ENCODE results near the gene UBE2O. TPM values are rescaled to one million over a fixed set of nuclear protein-coding genes. Genes with fewer than 3 reads are reported as not detected.
"Not testable (repeated sequence)": the region's sequence is repeated elsewhere in the genome, so short reads cannot be mapped to it uniquely, and the experiment has no call there.

Gene UBE2O
- total RNA-seq, 3 donors from 2014 or later: 16.2 to 25.0 (median 19.0) TPM

DNA sequence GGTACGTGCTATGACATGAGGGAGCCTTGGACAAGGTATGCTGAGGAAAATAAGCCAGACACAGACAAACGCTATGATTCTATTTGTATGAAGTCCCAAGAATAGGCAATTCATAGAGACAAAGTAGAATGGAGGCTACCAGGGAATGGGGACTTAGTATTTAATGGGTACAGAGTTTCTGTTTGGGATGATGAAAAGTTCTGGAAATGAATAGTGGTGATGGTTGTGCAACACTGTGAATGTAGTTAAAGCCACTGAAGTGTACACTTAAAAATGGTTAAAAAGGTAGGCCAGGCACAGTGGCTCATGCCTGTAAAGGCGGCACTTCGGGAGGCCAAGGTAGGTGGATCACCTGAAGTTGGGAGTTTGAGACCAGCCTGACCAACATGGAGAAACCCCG is 102.5 kb downstream of the UBE2O start:
- intact Hi-C loops (cut with DNase I, micrococcal nuclease): no loop called here
- H3K9me3 ChIP-seq: no peaks in the 10 kb centered on the region
- peaks cover 17% of the 10 kb centered on the region for H3K4me1 ChIP-seq (ENCODE audit: low read depth)
- TF ChIP-seq, protein P1, sequence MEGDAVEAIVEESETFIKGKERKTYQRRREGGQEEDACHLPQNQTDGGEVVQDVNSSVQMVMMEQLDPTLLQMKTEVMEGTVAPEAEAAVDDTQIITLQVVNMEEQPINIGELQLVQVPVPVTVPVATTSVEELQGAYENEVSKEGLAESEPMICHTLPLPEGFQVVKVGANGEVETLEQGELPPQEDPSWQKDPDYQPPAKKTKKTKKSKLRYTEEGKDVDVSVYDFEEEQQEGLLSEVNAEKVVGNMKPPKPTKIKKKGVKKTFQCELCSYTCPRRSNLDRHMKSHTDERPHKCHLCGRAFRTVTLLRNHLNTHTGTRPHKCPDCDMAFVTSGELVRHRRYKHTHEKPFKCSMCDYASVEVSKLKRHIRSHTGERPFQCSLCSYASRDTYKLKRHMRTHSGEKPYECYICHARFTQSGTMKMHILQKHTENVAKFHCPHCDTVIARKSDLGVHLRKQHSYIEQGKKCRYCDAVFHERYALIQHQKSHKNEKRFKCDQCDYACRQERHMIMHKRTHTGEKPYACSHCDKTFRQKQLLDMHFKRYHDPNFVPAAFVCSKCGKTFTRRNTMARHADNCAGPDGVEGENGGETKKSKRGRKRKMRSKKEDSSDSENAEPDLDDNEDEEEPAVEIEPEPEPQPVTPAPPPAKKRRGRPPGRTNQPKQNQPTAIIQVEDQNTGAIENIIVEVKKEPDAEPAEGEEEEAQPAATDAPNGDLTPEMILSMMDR (IDR thresholded peaks at IDR 0.05): no peak
- no peak overlapping the region for H3K4me3 ChIP-seq
- no peaks in the 10 kb centered on the region for H3K36me3 ChIP-seq (ENCODE audit: low read depth)
- ATAC-seq: no peak
- no peak for DNase-seq

DNA sequence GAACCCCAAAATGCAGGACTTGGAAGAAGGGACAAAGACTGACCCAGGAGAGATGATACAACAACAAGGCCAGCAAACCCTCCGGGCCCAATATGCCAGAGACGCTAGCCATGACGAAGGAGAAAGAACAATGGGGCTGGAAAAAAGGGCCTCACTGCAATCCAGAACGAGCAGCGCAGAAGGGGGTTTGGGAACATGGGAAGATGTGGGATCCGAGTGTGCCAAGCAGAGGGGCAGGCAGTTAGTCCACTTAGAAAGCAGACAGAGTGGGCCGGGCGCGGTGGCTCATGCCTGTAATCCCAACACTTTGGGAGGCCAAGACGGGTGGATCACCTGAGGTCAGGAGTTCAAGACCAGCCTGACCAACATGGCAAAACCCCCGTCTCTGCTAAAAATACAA is 106.0 kb downstream of the UBE2O start:
- ATAC-seq; H3K4me3 ChIP-seq; DNase-seq; H3K36me3 ChIP-seq (ENCODE audit: low read depth); H3K4me1 ChIP-seq (ENCODE audit: low read depth); H3K9me3 ChIP-seq; intact Hi-C loops (cut with DNase I, micrococcal nuclease): not testable (repeated sequence)

DNA sequence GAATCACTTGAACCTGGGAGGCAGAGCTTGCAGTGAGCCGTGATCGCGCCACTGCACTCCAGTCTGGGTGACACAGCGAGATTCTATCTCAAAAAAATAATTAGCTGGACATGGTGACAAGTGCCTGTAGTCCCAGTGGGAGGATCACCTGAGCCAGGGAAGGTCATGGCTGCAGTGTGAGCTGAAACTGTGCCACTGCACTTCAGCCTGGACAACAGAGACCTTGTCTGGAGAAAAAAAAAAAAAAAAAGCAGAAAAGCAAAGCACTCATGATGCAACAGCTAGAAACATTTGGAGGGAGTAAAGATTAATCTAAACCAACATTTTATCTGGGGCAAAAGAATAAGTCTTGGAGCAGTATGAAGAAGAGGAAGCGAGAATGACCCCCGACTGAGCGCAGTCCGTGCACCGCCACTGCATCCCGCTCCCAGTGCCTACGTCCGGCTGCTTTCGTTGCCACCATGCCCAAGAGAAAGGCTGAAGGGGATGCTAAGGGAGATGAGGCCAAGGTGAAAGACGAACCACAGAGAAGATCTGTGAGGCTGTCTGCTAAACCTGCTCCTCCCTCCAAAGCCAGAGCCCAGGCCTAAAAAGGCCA is 107.5 kb downstream of the UBE2O start:
- ATAC-seq: no peak
- TF ChIP-seq, protein P1 (IDR thresholded peaks at IDR 0.05): no peak

DNA sequence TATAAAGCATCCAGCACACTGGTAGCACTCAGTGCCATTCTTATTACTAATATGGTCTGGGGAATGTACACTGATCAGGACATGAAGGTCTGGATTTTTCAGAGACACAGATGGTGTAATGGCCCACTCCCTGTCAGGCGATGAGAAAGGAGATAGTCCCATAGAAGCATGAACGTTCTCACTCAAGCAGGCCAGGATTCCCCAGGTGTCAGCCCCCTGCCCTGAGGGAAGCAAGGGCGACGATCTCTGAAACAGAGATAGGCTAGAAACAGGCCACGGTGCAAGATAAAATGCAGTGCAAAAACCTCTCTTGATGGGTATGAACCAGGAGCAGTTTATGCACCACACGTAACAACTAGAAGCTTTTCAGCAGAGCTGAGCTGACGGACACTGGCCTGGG is 109.8 kb downstream of the UBE2O start:
- H3K36me3 ChIP-seq (ENCODE audit: low read depth): no peaks in the 10 kb centered on the region
- no peak for DNase-seq
- intact Hi-C loops (cut with DNase I, micrococcal nuclease): no loop called here
- TF ChIP-seq, protein P1 (IDR thresholded peaks at IDR 0.05): no peak
- H3K4me1 ChIP-seq (ENCODE audit: low read depth): no peaks in the 10 kb centered on the region
- no peak overlapping the region for H3K4me3 ChIP-seq
- ATAC-seq: no peak
- no peaks in the 10 kb centered on the region for H3K9me3 ChIP-seq

More for the DNA sequence above, 107.5 kb downstream of the UBE2O start:
- intact Hi-C loops (cut with DNase I, micrococcal nuclease): no loop called here
- Histone ChIP-seq H3K4me1 (ENCODE audit: low read depth) (no peaks in the 10 kb centered on the region), H3K4me3 (no peak overlapping the region), H3K9me3 (no peaks in the 10 kb centered on the region), H3K36me3 (ENCODE audit: low read depth) (no peaks in the 10 kb centered on the region)
- DNase-seq: no peak

DNA sequence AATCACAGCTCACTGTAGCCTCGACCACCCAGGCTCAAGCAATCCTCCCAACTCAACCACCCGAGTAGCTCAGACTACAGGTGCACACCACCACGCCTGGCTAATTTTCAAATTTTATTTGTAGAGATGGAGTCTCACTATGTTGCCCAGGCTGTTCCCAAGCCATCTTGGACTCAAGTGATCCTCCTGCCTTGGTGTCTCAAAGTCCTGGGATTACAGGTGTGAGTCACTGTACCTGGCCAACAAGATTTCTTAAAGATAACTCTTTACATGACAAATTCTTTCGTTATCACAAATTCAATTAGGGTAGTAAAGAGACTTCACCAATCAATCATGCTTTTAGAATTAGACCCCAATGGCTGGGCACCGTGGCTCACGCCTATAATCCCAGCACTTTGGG is 111.7 kb downstream of the UBE2O start:
- no peaks in the 10 kb centered on the region for H3K4me1 ChIP-seq (ENCODE audit: low read depth)
- intact Hi-C loops (cut with DNase I, micrococcal nuclease): no loop called here
- no peaks in the 10 kb centered on the region for H3K9me3 ChIP-seq
- TF ChIP-seq, protein P1 (IDR thresholded peaks at IDR 0.05): no peak
- no peaks in the 10 kb centered on the region for H3K36me3 ChIP-seq (ENCODE audit: low read depth)
- ATAC-seq (no peak), DNase-seq (no peak)
- H3K4me3 ChIP-seq: no peak overlapping the region

Other genes with a start within 250 kb of the UBE2O start
- gene RNF157, start 212.7 kb downstream of the UBE2O start, total RNA-seq: 10 to 100 TPM; 11.6 to 45.8 (median 17.5) TPM
- 100 to 1,000 TPM in 1 of 3 donors, 10 to 100 TPM in 2; 46.6 to 132 (median 99.1) TPM for gene UBALD2, start 187.8 kb downstream of the UBE2O start, total RNA-seq
- gene QRICH2, start 144.9 kb downstream of the UBE2O start, total RNA-seq: 1 to 10 TPM; 1.6 to 4.7 (median 3.2) TPM
- 10 to 100 TPM; 45.3 to 63.0 (median 61.4) TPM for gene PRPSAP1, start 99.2 kb downstream of the UBE2O start, total RNA-seq
- gene SPHK1, start 68.5 kb downstream of the UBE2O start, total RNA-seq: 1 to 10 TPM; 1.2 to 5.7 (median 3.3) TPM
- not detected for gene AANAT, start 14.5 kb upstream of the UBE2O start, total RNA-seq
- gene RHBDF2, start 48.3 kb upstream of the UBE2O start, total RNA-seq: 10 to 100 TPM; 11.2 to 20.8 (median 18.9) TPM
- 10 to 100 TPM; 10.6 to 24.0 (median 15.1) TPM for gene CYGB, start 84.6 kb upstream of the UBE2O start, total RNA-seq
- 1 to 10 TPM; 1.0 to 4.8 (median 1.6) TPM for gene PRCD, start 86.9 kb upstream of the UBE2O start, total RNA-seq
- 10 to 100 TPM in 1 of 3 donors, 1 to 10 TPM in 2; 3.7 to 11.1 (median 4.3) TPM for gene ST6GALNAC2, start 132.7 kb upstream of the UBE2O start, total RNA-seq
- 100 to 1,000 TPM in 2 of 3 donors, 10 to 100 TPM in 1; 90.2 to 363 (median 336) TPM for gene ST6GALNAC1, start 190.6 kb upstream of the UBE2O start, total RNA-seq